Activated T-cell treated with anti-CD3 and anti-CD28 coated beads, Interleukin-2, amount 50 U/mL, for 48 hours (primary cell): Measurements from ENCODE around the gene OR8H3.
"Not testable (repeated sequence)": the region's sequence is repeated elsewhere in the genome, so short reads cannot be mapped to it uniquely, and the experiment has no call there.

Experiments used
- DNase-seq, 2 experiments: peaks; one replicate each; pipeline ENCODE4 v3.0.0-alpha.2; 2020

OR8H3 gene

GRCh38 chr11:56122073-56122472, at the start of gene OR8H3:
OR8H3 (plus strand) TSS chr11:56122373; CDS start chr11:56122373, 0 bp downstream.
- DNase-seq = no peak

- DNase-seq = no peak
Observed at GRCh38 chr11:56089697-56090096, 32.5 kb upstream of the OR8H3 start.

- no peak for DNase-seq
Observed at GRCh38 chr11:56093008-56093407, 29.2 kb upstream of the OR8H3 start, which contains the start of gene OR8I2. OR8I2 (plus strand) TSS chr11:56093308; CDS start chr11:56093308, 0 bp downstream.

GRCh38 chr11:56103210-56103737, 18.9 kb upstream of the OR8H3 start, which contains the start of gene OR8H2:
OR8H2 (plus strand) TSS chr11:56103687; CDS start chr11:56105043, 1,356 bp downstream.
- DNase-seq = no peak

- no peak for DNase-seq
Observed at GRCh38 chr11:56140151-56140661, 18.0 kb downstream of the OR8H3 start, which contains the start of gene OR8J3. OR8J3 (minus strand) TSS chr11:56140201; CDS start chr11:56137718, 2,483 bp downstream.

GRCh38 chr11:56143681-56144080, 21.5 kb downstream of the OR8H3 start:
- DNase-seq = not testable (repeated sequence)

- DNase-seq = no peak
Observed at GRCh38 chr11:56151376-56151775, 29.2 kb downstream of the OR8H3 start.

- no peak for DNase-seq
Observed at GRCh38 chr11:56152333-56152732, 30.2 kb downstream of the OR8H3 start.

- no peak for DNase-seq
Observed at GRCh38 chr11:56160217-56160616, 38.0 kb downstream of the OR8H3 start, which contains the start of gene OR8K5. OR8K5 (minus strand) TSS chr11:56160317; CDS start chr11:56160317, 0 bp downstream.

GRCh38 chr11:56163804-56164203, 41.6 kb downstream of the OR8H3 start:
- DNase-seq = no peak

- no peak for DNase-seq
Observed at GRCh38 chr11:56172256-56172830, 50.2 kb downstream of the OR8H3 start.
